COR-L47 (cell line): ENCODE measurements around the gene GAB2.
A peak's percentile ranks its signal among the peaks of the same experiment; 100 is the strongest.
"Not testable (repeated sequence)": the region's sequence is repeated elsewhere in the genome, so short reads cannot be mapped to it uniquely, and the experiment has no call there.

Experiments used
- DNase-seq: peaks from one replicate; lab custom pipeline; 2025; lab: John Stamatoyannopoulos, UW

Gene GAB2

DNA sequence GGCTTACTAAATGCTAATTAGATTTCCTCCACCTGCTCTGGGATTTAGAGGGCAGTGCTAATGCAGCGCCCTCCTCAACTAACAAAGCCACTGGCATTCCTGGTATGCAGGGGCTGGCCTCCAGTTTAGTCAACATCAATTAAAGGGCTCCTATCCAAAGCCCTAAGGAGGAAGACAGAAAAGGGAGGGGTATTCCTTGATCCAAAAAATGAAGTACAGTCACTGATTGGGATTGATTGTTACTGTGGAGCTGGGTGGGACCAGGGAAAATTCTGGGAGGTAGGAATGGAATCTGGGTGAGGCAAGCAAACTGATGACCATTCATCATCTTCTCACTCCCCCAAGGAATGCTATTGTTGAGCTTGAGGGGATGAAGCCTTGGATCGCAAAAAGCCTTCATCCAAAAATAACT, 52.2 kb downstream of the GAB2 start:
- DNase-seq = no peak

DNA sequence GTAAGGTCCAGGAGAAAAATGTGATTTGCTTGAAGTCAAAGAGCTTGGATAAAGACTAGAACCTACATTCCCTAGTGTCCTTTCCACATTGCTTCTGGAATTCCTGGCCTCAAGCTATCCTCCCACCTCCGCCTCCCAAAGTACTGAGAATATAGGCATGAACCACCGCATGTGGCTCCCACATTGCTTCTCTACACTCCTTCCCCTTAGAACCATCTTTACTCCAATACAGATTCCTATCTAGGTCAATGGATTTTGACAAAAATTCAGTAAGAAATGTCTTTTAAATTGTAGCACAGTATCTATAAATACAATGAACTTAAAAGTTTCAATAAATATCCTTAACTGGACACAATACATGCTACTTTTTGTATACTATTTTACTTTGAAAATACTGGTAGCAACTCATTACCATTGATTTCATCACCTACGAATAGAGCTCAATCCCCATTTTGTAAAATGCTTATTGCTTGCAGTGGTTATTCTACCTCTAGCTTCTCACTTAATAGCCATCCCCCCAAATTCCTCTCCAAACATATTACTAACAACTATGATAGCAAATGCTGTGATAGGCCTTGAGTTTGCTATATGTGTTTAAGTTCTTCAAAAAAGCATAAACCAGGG, 53.4 kb downstream of the GAB2 start:
- no peak for DNase-seq

DNA sequence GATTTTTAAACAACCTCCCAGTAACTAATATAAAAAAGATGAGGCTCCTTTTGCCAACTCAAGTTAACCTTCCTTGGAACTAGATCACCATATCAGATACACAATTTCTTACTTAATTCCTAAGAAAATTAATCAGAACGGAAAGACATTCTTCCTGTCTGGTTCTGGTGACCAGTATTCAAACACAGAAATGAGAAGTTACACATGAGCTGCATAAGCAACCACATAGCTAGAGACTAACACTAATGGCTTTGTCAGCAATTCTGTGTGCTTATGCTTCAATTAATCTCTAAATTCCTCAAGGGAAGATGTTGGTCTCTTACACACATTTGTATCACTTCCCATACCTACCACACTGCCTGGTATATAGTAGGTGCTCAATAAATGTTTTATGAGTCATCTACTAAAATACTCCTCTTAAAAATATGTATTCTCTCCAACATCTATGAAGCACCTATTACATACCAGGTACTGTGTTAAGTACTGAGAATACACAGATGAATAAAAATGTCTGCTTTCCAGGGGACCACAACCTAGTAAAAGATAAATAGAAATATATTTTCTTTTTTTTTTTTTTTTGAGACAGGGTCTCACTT, 54.5 kb downstream of the GAB2 start:
- no peak for DNase-seq

DNA sequence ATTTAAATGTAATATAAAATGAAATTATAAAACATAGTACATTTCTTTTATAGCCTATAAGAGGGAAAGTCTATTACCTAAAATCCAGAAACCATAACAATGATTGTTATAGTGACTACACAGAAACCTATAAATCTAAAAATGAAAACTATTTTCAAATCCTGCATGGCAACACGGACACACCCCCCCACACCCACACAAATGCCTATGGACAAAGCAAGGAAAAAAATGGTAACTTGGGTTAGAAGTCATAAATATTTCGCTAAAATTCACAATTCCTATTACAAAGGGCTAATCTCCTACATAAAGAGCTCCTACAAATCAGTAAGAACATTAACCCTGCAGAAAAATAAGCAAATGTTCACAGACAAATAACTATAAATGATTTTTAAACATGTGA, 56.4 kb downstream of the GAB2 start:
- DNase-seq = no peak

DNA sequence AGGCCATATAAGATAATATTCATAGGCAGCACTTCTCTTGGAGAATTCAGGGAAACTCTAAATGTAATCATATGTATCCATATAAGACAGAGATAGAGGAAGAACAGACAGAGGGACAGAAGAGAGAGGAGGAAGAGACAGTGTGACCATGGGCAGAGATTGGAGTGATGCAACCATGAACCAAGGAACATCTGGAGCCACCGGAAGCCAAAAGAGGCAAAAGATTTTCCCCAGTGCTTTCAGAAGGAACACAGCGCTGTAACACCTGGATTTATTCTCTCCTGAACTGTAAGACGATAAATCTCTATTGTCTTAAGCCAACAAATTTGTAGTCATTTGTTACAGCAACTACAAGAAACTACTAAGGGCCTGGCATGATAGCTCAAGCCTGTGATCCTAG, 57.7 kb downstream of the GAB2 start:
- DNase-seq = no peak

DNA sequence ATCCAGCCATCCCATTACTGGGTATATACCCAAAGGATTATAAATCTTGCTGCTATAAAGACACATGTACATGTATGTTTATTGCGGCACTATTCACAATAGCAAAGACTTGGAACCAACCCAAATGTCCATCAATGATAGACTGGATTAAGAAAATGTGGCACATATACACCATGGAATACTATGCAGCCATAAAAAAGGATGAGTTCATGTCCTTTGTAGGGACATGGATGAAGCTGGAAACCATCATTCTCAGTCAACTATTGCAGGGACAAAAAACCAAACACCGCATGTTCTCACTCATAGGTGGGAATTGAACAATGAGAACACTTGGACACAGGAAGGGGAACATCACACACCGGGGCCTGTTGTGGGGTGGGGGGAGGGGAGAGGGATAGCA, 59.7 kb downstream of the GAB2 start:
- not testable (repeated sequence) for DNase-seq

DNA sequence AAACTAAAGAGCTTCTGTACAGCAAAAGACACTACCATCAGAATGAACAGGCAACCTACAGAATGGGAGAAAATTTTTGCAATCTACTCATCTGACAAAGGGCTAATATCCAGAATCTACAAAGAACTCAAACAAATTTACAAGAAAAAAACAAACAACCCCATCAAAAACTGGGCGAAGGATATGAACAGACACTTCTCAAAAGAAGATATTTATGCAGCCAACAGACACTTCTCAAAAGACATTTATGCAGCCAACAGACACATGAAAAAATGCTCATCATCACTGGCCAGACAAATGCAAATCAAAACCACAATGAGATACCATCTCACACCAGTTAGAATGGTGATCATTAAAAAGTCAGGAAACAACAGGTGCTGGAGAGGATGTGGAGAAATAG, 60.2 kb downstream of the GAB2 start:
- not testable (repeated sequence) for DNase-seq

DNA sequence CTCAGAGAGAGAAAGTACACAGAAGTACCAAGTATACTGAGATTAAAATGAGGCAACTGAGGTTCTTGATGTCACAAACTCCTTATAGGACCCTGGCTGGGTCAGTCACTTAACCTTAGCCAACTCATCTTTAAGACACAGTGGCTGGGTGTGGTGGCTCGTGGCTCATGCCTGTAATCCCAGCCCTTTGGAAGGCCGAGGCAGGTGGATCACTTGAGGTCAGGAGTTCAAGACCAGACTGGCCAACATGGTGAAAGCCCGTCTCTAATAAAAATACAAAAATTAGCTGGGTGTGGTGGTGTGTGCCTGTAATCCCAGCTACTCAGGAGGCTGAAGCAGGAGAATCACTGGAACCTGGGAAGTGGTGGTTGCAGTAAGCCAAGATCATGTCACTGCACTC, 61.9 kb downstream of the GAB2 start:
- DNase-seq = not testable (repeated sequence)

DNA sequence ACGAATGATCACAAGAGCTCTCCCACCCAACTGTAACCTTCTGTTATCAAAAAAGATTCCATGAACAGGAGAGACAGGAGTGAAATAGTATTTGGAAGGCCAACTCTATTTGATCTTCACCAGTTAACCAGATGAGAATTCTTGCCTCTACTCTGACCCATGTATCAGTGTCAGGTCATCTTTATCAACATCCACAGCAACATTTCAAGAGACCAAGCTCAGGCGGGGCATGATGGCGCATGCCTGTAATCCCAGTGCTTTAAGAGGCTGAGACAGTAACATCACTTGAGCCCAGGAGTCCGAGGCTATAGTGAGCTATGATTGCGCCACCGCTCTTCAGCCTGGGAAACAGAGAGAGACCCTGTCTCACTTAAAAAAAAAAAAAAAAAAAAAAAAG, 62.3 kb downstream of the GAB2 start:
- DNase-seq = no peak

DNA sequence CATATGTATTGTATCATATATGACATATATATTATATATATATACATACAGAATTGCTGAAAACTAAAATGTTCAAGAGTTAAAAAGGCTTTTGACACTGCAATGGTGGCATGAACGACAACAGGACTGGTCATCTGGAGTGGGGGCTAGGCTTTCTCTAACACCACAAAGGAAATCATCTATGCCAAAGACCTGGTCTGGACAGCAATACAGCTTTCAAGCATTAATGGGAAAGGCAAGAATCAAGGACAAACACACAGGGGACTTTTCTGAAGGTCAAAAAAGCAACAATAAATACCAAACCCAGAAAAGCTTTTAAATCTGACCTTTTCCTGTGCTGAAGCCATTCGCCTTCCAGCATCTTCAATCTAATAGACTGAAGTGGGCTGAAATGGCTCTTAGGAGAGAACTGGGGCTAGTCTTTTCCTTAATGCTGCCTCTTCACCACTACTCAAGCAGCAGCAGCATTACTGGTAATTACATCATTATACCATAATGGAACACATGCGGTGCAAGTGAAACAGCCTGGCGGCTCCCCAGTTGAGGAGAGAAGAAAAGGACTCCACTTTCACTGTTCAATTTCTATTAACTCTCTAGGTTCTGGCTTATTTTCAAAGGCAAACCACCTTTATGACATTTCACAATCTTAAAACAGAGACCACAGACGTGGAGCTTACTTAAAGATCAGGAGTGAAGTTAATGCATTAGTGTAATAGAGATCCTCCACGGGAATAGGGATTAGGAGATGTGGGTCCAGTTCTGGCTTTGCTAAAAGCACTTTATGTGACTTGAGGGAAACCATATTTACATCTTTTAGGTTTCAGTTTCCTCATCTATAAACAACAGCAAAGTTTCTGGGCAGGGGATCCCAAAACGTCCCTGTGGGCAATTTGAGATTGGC, 63.0 kb downstream of the GAB2 start:
- DNase-seq = peak; percentile 79

DNA sequence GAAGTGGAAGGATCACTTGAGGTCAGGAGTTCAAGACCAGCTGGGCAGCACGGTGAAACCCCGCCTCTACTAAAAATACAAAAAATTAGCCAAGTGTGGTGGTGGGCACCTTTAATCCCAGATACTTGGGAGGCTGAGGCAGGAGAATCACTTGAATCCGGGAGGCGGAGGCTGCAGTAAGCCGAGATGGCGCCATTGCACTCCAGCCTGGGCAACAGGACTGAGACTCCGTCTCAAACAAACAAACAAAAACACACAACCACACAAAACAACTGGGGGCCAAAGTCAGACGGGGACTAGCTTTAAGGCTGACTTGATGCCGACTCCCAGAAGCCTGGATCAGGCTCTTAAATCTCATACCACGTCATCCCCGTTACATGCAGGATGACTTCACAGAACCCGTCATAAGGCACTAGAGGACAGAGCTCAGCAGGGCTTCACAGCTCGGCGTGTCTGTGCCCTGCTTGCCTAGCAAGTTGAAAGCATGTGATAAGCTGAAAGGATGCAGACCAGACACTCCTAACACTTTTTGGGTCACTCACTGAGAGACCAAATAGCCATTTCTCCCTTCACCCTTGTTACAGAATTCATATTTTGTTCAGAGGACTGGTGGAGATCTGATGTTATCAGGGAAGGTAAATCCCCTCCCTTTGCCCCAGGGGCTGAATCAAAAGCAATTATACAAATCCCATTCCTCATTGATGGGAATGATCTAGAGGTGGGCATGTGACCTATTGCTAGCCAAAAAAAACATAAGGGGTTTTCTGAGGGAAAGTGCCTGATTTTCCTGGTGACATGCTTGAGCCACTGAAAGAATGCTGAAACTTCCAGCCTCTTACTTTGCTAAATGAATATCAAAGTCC, 65.4 kb downstream of the GAB2 start:
- no peak for DNase-seq

DNA sequence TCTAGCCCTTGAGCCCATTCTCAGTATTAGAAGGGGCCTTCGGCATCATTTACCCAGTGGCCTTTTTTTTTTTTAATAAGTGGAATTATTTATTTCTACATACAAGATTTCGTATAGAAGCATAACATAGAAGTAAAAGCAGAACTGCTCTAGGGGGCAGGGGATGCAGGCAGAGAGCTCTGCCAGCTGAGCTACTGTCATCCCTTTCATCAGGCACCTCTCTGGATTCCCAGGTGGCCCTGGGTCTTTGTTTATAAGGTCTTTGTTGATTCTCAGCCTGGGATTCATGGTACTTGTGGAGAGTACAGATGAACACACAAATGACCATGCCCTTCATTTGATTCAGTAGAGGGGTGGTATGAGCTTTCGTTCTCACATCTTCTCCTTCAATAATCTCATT, 66.4 kb downstream of the GAB2 start:
- DNase-seq = peak; percentile 20

DNA sequence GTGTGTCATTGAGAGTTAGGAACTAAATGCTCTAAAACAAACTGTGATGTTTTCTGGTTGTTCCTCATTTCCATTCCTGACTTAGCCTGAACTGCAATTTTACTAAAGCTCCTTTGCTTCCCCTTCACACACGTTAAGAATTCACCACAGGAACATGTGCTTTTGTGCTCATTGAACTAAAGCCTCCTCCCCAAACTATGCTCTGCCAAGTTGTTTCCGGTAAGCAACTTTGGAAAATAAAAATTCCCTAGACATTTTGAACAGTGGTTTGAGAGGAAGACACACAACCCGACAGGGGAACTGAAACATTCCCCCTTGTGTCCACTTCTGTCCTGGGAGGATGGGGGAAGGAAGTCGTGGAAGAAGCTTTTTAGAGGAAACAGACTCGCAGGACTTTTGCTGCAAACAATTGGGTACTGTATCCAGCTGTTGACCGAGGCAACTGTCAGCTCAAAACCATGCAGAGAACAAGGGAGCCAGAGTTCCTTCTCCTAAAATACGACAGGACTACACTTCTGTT, 66.9 kb downstream of the GAB2 start:
- DNase-seq = no peak

DNA sequence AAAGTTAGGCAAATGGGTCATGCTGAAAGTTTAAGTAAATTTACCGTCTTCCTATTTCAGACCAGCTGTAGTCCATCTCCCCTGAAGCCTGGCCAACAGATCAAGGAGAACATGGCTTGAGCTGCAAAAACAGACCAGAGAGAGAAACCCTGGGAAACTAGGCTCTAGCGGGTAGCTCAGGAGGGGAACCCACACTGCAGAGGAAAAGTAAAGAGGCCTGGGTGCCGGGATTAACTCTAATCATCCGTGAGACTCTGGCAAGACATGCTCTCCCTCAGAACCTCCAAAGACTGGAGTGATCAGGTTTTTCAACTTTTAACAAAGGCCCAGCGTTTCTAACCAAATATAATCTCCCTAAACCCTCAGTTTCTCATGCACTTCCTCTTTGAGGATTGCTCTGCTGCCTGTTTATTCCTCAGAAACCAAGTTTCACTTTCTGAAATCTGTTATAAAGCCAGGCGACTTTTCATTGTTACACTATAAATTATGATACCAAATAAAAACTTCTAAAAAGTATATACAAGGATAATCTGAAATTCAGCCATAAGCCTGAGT, 67.5 kb downstream of the GAB2 start:
- DNase-seq = no peak

DNA sequence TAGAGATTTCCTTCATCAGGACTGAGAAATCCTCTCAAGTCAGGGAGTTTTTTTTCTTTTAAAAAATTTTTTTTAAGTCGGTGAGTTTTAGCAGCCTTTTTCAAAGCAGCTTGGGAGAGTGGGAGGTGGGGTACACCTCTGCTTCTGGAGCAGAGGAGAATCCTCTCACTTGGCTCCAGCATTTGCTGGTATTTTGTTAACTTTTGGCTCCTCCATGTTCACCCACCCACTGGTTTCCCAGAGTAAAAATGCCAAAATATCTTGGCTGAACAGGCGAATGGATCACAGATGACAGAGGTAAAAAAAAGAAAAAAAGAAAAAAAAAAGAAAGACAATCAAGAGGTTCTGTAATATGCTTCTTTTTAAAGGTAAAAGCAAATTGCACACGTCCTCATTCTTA, 68.0 kb downstream of the GAB2 start:
- no peak for DNase-seq

DNA sequence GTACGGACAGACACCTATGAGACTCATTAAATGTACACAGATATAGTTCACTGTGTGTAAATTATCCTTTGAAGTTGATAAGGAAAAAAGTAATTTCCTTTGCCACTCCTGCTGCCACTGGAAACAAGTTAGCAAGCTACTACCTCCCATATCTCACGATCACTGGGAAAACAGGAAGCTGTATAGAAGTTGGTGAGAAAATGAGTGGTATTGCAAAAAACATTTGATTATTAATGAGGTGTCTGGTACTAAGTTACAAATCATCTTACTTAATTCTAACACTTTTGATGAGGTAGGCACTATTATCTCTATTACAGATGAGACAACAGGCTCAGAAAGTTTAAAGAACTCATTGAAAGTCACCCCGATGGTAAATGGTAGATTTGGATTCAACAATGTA, 68.5 kb downstream of the GAB2 start:
- no peak for DNase-seq

DNA sequence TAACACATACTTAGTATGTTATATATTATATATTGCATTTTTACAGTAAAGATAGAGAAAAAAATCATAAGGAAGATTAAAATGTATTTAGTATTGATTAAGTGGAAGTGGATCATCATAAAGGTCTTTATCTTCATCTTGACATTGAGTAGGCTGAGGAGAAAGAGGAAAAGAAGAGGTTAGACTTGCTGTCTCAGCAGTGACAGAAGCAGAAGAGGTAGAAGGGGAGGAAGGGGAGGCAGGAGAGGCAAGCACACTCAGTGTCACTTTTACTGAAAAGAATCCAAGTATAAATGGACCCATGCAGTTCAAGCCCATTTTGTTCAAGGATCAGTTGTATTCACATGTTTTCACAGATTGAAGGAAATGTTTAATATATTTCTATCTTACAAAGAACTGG, 69.7 kb downstream of the GAB2 start:
- DNase-seq = no peak

DNA sequence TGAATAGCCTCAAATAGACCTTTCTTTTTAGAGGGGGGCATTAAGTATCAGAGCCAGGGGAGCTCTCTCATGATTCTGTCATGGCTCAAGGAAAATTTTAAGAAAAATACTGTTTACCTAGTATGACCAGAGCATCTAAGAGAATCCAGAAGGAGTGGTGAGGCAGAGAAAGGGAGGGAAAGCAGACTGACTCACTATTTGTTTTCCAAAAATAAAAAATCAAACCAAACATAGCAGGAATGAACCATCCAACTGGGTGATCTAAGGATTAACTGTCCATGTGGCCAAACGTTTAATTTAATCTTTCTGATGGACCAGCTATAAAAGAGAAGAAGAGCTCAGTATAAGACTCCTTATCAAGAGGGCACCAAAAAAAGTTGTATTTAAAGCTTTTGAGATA, 70.8 kb downstream of the GAB2 start:
- DNase-seq = no peak

DNA sequence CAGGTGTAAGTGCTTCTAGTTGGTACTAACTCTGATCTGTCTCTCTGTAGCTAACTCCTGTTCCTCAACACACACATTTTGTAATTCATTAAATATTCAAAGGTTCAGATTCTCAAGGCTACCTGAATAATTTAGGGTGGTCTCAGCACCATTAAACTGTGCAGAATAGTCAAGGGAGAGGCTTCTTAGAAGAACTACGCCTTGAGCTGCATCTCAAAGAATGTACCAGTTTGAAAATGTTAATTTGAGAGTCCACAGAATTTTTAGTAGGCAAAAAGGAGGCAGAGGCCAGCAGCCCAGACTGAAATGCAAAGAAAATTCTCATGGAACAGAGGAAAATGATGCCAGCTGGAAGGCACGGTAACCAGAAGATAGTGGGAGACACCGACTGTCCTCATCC, 72.2 kb downstream of the GAB2 start:
- no peak for DNase-seq

DNA sequence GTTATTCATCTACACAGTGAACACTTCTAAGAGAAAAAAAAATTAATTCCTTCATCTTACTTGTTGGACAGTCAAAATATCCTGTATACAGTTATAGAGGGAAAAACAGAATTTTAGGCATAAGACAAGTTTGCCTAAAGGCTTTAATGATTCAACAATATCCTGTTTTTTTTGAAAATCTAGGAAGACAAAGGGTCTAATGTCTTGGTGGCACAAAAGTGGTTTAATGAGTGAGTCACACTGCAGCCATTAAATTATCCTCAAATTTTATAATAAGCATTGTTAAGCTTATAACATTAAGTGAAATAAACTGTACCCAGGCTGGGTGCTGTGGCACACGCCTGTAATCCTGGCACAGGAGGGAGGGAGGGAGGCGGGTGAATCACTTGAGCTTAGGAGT, 72.9 kb downstream of the GAB2 start:
- no peak for DNase-seq

DNA sequence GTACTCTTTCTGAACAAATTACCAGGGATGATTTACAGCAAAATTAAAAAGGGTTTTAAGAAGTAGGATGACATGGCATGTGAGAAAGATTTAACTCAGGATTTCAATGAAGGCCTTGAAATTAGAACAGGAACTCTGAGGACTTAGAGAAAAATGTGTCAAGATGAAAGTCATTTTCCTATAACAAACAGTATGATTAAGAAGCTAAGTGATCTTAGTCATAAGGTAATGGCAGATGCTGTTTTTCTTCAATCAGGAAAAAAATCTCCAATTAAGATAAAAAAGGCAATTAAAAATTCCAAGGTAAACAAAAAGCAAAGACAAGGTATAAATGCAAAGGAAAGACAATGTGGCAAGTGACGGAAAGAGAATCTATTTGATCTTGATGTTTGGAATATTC, 73.5 kb downstream of the GAB2 start:
- DNase-seq = no peak

DNA sequence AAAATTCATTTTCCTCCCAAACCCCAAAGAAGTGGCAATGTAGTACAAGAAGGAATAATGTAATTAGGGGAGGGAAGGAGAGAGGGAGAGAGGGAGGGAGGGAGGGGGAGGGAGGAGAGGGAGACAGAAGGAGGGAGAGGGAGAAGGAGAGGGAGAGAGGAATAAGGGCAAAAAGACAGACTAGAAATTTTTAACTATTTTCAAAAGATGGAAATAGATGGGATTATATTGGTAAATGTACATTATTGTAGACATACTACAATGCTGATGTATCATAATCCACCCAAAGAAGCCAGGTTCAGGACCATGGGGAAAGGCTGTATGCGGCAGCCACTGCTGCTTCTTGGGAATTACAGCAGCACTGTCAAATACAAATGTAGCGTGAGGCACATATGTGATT, 74.3 kb downstream of the GAB2 start:
- DNase-seq = no peak
